Panc1 (cell line): ENCODE data around the gene FIZ1. TPM values are rescaled to one million over a fixed set of nuclear protein-coding genes. Genes with fewer than 3 reads are reported as not detected.

Experiments used
- ATAC-seq: fragments of 200-7000 bp; cut with Tn5 transposase; 2 replicates; pipeline ENCODE4 v1.9.1; 2020; ENCODE audit warnings: mild to moderate bottlenecking, moderate library complexity
- BruUV-seq: library from RNA; stranded (reverse); fragments of 400-500 nt; replicated peaks from 2 replicates; lab custom pipeline; 2021; lab: Mats Ljungman, UMichigan
- CTCF ChIA-PET: fragments of 300-600 bp; sonication (Branson Sonifier 250); formaldehyde crosslinking; loops from one replicate; lab custom pipeline; 2022; ENCODE audit warnings: antibody characterized with exemption; lab: Charles Lee
- POLR2A ChIA-PET: fragments of 300-600 bp; sonication (Branson Sonifier 250); formaldehyde crosslinking; loops from one replicate; lab custom pipeline; 2022; ENCODE audit warnings: antibody characterized with exemption; lab: Charles Lee
- DNase-seq: peaks from one replicate; pipeline ENCODE4 v3.0.0-alpha.2; 2010; ENCODE audit warnings: low read depth, low spot score
- H3K27ac ChIP-seq: 2 replicates; pipeline ENCODE4 v1.5.1; 2011; ENCODE audit warnings: mild to moderate bottlenecking, low read length, inconsistent platforms
- H3K27me3 ChIP-seq: fragments of 200-500 bp; sonication (Bioruptor generic); 2 replicates; pipeline ENCODE4 v1.6.0; 2014; ENCODE audit warnings: low read length, inconsistent platforms; ENCODE audit not compliant: control insufficient read depth, insufficient read depth
- H3K36me3 ChIP-seq: fragments of 200-500 bp; sonication (Bioruptor generic); 2 replicates; pipeline ENCODE4 v1.5.1; 2014; ENCODE audit warnings: inconsistent platforms, mild to moderate bottlenecking, low read length, moderate library complexity; ENCODE audit not compliant: control insufficient read depth, insufficient read depth
- H3K4me1 ChIP-seq: 2 replicates; pipeline ENCODE4 v1.5.1; 2011; ENCODE audit warnings: inconsistent platforms, mild to moderate bottlenecking, low read length, moderate library complexity; ENCODE audit not compliant: control insufficient read depth, insufficient read depth
- H3K4me3 ChIP-seq, 2 experiments: 2 replicates each; pipeline ENCODE4 v1.5.1; 2011 to 2012; ENCODE audit warnings: low read depth in 2 of 2, low read length in 2 of 2, mild to moderate bottlenecking in 2 of 2, inconsistent platforms in 1 of 2, moderate library complexity in 1 of 2
- H3K9me3 ChIP-seq: fragments of 200-500 bp; sonication (Bioruptor generic); 2 replicates; pipeline ENCODE4 v1.5.1; 2014; ENCODE audit warnings: low read depth, mild to moderate bottlenecking, inconsistent platforms, low read length, moderate library complexity; ENCODE audit not compliant: control insufficient read depth, insufficient read depth
- CTCF ChIP-seq: fragments of 450-650 bp; IDR thresholded peaks from 2 replicates; pipeline ENCODE4 v1.5.1; 2017; ENCODE audit warnings: mild to moderate bottlenecking
- POLR2AphosphoS5 ChIP-seq: IDR thresholded peaks from 2 replicates; pipeline ENCODE4 v1.6.1; 2012; ENCODE audit warnings: mild to moderate bottlenecking, low read depth, low read length, moderate library complexity
- REST ChIP-seq, 2 experiments: IDR thresholded peaks; 2 replicates each; pipeline ENCODE4 v1.6.1; 2011 to 2012; ENCODE audit warnings: low read depth in 2 of 2, control low read depth in 1 of 2, low read length in 1 of 2, mild to moderate bottlenecking in 1 of 2, moderate library complexity in 1 of 2; ENCODE audit not compliant: insufficient read depth in 1 of 2
- SIN3A ChIP-seq: IDR thresholded peaks from 2 replicates; pipeline ENCODE4 v1.6.1; 2012; ENCODE audit warnings: low read depth, mild to moderate bottlenecking, low read length, moderate library complexity, borderline replicate concordance; ENCODE audit not compliant: insufficient read depth
- TCF7L2 ChIP-seq: IDR thresholded peaks from 2 replicates; pipeline ENCODE4 v1.6.1; 2011; ENCODE audit warnings: mild to moderate bottlenecking, low read depth, low read length, inconsistent platforms
- in situ Hi-C: cut with HindIII; loops from 2 replicates; pipeline ENCODE4 v1.10.0; 2016; ENCODE audit warnings: low sequenced_read_pairs, low pct_unique_long_range_greater_than_20kb
- intact Hi-C: fragments of 100-400 bp; cut with micrococcal nuclease; formaldehyde crosslinking; loops from one replicate; pipeline ENCODE4 v1.10.0; 2022; ENCODE audit not compliant: unreplicated experiment
- total RNA-seq: library from RNA; stranded (reverse); gene quantifications from one replicate; pipeline ENCODE4 v1.2.1, GENCODE V29; 2021; ENCODE audit not compliant: unreplicated experiment

Gene FIZ1
- total RNA-seq, 1 experiment from 2014 or later: 28.5 TPM

GRCh38 chr19:55606471-55606787, 7.1 kb upstream of the FIZ1 start:
- Histone ChIP-seq H3K4me3 (peak overlapping the region; percentile 74 to 88), H3K27me3 (no peaks in the 10 kb centered on the region), H3K9me3 (no peaks in the 10 kb centered on the region), H3K4me1 (peaks cover 13% of the 10 kb centered on the region), H3K27ac (peak overlapping the region; percentile 93), H3K36me3 (no peaks in the 10 kb centered on the region)
- no peak for TF ChIP-seq REST (IDR thresholded peaks at IDR 0.05; ENCODE audit: insufficient read depth in 1 of 2, low read depth in 2 of 2, low read length in 1 of 2)
- TF ChIP-seq CTCF: no peak; the same call in 1 of the 2 replicates
- no peak for TF ChIP-seq POLR2AphosphoS5
- TF ChIP-seq SIN3A: no peak
- no peak for TF ChIP-seq TCF7L2
- BruUV-seq: no TSS peak
- CTCF ChIA-PET: interaction anchor here (0.5 to 1.6 kb wide), 5 partner anchors 19 to 89 kb away, joined by 3 to 10 read pairs (median 6); no protein-coding TSS in a partner anchor
- POLR2A ChIA-PET: interaction anchor here (0.6 kb wide), 1 partner anchor 28 kb away, joined by 4 read pairs; no protein-coding TSS in a partner anchor
- no peak for DNase-seq
- ATAC-seq: no peak
- in situ Hi-C loops (no loop called here), intact Hi-C loops (loop anchor here (2.0 kb wide), 1 partner anchor 90 kb away; no protein-coding TSS in a partner anchor)

GRCh38 chr19:55605637-55606470, 6.5 kb upstream of the FIZ1 start, which contains the start of gene ZNF865:
Gene ZNF865, plus strand, starts transcription at chr19:55605647. Its CDS starts 7,972 bp downstream, at chr19:55613619.
- TF ChIP-seq TCF7L2 (no peak), CTCF (peak; percentile 96)
- BruUV-seq: no TSS peak
- DNase-seq (peak; percentile 75), ATAC-seq (peak; percentile 68)
- Histone ChIP-seq H3K4me1 (peaks cover 19% of the 10 kb centered on the region), H3K27ac (peak within 1 kb of the TSS; percentile 97), H3K9me3 (no peaks in the 10 kb centered on the region), H3K4me3 (peak within 1 kb of the TSS; percentile 74 to 88), H3K27me3 (no peaks in the 10 kb centered on the region), H3K36me3 (no peaks in the 10 kb centered on the region)
- ChIA-PET POLR2A (interaction anchor here (0.5 to 0.6 kb wide), 2 partner anchors 19 to 27 kb away, joined by 4 to 10 read pairs; partner anchors contain the start of gene ZNF784), CTCF (interaction anchor here (0.5 to 1.6 kb wide), 6 partner anchors 12 to 89 kb away, joined by 3 to 10 read pairs (median 6); no protein-coding TSS in a partner anchor)
- in situ Hi-C loops: no loop called here
- intact Hi-C loops: loop anchor here (2.0 kb wide), 1 partner anchor 89 kb away; no protein-coding TSS in a partner anchor
